HG03442 (cell line): Measurements from ENCODE around the gene ZNF283.
"Not testable (repeated sequence)": the region's sequence is repeated elsewhere in the genome, so short reads cannot be mapped to it uniquely, and the experiment has no call there.

Experiments
- ATAC-seq: cut with Tn5 transposase; IDR thresholded peaks from one replicate; pipeline ENCODE4 v1.9.1; 2021; ENCODE audit warnings: mild to moderate bottlenecking, moderate library complexity; ENCODE audit not compliant: unreplicated experiment

ZNF283 gene

DNA sequence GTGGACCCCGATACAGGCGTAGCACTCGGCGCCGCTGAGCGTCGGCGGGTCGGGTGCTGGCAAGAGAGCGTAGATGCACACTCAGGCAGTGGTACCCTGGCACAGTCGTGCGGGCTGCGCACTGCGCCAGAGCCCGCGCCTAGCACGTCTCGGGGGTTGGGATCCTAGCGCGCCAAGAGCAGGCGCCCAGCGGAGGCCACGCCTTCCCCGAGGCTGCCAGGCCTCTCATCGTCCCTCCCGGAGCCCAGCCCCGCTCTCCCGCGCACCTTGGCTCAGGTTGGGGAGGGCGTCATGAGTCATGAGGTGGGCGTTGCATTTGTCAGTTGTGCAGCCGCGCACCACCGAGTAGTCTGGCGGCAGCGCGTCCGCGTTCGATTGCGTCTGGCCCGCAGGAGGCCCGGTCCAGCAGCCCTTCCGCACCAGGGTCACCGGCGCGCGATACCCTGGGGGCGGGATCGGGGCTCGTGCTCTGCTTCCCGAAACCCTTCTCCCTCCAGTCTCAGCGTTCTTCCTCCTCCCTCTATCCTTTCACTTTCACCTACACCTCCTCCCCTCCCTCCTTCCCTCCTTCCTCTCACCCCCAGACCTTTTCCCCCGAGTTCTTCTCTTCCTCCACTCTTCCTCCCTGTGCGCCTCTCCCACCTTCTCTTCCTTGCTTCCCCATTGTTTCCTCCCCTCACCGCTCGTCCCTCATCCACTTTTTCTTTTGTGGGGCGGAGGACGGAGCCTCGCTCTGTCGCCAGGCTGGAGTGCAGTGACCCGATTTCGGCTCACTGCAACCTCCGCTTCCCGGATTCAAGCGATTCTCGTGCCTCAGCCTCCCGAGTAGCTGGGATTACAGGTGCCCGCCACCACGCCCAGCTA is 28.3 kb upstream of the ZNF283 start:
- ATAC-seq: no peak

DNA sequence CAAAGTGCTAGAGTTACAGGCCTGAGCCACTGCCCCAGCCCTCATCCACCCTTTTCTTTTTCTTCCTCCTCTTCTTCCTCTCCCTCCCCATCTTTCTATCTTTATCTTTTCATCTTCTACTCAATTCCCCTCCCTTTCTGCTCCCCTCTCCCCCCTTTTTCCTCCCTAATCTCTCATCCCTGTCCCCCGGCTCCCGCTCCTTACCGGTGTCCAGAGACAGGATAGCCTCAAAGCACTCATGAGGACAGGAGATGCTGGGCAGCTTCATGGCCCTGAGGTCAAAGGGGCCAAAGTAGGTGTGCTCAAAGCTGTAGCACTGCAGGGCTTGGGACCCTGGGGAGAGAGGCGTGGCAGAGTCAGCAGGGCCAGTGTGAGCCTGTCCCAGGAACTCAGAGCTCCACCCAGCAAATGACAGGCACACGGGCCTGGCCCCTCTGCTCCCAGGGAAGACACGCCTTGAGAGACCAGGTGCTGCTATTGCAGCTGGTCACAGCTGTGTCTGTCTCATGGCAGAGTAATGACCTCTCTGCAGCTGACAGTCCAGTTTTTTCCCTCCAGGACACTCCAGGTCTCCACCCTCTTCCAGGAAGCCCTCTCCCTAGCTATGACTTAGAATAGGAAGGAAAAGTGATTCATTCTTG is 27.5 kb upstream of the ZNF283 start:
- ATAC-seq: no peak

- no peak for ATAC-seq
Observed at GRCh38 chr19:43802216-43802951, 24.7 kb upstream of the ZNF283 start, which contains the start of gene LYPD5. Gene LYPD5, minus strand, starts transcription at chr19:43802447. Its CDS starts 67 bp downstream, at chr19:43802380.

- no peak for ATAC-seq
Observed at GRCh38 chr19:43804432-43804831, 22.7 kb upstream of the ZNF283 start.

- not testable (repeated sequence) for ATAC-seq
Observed at GRCh38 chr19:43806401-43806800, 20.7 kb upstream of the ZNF283 start.

DNA sequence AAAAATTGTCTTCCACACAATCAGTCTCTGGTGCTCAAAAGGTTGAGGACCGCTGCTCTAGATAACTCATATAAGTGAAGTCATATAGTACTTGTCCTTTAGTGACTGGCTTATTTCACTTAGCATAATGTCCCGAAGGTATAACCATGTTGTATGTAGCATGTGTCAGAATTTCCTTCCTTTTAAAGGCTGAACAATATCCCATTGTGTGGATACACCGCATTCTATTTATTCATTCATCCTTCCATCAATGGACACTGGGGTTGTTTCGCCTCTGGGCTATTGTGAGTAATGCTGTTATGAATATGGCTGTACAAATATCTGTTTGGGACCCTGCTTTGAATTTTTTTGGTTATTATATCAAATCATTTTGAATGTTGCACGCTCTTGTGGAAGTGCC is 20.3 kb upstream of the ZNF283 start:
- no peak for ATAC-seq

DNA sequence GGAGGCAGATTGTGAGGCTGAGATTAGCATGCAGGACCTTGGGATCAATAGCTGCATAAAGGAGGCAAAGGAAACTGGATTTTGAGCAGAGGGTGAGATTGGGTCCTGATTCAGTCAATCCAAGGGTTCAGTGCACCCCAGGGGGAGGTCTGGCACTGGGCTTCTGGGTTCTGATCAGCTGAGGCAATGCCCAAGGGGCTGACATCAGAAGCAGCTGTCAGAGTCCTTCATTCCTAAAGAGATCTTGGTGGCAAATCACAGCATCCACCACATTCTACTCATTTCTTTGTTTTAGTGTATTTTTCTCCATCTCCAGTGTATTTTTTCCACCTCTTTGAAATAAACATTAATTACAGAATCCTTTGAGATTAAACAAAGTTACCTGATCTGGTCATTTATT is 19.5 kb upstream of the ZNF283 start:
- no peak for ATAC-seq

- no peak for ATAC-seq
Observed at GRCh38 chr19:43809762-43810696, 17.1 kb upstream of the ZNF283 start.

- ATAC-seq: no peak
Observed at GRCh38 chr19:43811837-43812236, 15.3 kb upstream of the ZNF283 start.

DNA sequence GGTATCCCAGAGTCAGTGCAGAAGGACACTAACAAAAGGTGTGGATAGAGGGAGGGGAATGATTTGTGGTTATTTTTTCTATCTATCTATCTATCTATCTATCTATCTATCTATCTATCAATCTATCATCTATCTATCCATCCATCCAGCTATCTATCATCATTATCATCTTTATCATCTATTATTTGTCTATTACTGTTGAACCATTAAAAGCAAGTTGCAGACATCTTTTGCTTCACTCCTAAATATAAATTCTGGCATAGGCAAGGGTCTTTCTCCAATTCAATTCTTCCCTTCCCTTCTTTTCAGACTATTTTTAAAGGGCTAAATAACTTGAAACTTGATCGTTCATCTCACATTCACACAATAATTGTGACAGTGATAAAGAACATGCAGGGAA is 14.9 kb upstream of the ZNF283 start:
- no peak for ATAC-seq

DNA sequence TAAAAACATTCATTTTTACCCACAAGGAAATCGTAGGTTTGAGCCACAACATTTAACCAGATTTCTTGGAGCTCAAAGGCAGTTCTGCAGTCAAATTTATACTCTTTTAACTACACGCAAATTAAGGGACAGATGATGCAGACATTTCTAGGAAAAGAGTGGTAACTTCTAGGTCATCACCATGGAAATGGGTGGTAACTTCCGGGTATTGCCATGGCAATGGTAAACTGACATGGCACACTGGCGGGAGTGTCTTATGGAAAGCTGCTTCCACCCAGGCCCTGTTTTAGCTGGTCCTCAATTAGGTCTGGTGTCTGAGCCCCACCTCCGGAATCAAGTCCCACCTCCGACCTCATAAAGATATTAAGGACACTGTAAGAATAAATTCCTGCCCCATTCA is 14.4 kb upstream of the ZNF283 start:
- ATAC-seq: no peak

GRCh38 chr19:43814663-43815352 is 12.3 kb upstream of the ZNF283 start:
- no peak for ATAC-seq

DNA sequence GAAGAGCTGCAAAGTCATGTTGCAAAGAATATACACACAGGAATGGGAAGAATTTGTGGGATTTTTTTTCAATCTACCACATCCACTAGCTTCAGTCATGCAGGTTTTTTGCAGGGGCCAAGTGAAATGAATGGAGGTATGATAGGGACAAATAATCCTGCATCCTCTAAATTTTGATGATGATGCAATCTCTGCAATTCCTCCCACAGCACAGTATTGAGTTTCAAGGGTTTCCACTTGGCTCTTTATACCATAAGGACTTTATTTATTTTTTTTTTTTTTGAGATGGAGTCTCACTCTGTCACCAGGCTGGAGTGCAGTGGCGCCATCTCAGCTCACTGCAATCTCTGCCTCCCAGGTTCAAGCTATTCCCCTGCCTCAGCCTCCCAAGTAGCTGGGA is 9.7 kb upstream of the ZNF283 start:
- ATAC-seq: not testable (repeated sequence)

- ATAC-seq: no peak
Observed at GRCh38 chr19:43818500-43818899, 8.6 kb upstream of the ZNF283 start.

DNA sequence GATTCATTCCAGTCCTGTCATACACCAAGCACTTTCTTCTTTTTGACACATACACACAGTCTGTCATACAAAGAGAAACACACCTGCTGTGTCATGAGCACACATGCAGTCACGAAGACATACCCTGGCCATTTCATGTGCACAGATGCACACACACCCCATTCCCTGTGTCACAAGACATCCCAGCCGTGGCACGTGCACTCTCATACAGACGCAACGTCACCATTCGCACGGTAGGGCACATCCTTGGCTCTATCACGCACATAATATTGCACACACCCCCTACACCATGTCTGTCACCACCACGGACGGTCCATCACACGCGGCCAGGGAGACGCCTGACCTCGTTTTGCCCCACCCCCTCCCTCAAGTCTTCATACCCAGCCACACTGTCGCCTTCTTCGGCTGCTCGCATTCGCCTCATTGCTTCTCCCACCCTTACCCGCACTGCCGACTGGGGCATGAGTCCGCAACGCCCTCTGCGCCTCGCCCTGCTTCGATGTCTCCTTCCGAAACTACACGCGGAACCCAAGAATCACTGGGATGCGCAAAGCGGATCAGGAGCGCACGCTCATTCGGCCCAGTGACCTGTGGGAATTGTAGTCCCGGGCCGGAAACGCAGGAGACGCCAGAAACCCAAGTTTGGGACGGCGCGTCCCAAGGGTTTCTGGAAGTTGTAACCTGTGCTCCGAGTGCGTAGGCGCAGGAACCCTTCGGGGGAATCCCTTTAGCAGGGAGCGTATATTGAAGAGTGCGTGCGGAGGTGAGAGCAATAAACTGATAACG is 6.8 kb upstream of the ZNF283 start:
- no peak for ATAC-seq

DNA sequence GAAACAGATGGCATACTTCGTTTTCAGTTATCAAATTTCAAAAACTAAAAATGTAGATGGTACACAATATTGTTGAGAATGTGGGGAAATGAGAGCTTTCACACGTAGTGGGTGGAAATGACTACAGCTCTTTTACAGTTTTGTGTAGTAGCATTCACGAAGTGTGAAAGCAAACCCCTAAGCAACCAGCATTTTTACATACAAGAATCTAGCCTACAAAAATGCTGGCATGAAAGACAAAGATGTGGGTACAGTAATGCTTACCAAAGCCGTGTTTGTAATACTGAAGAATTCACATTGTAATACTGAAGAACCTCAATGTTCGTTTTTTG is 6.3 kb upstream of the ZNF283 start:
- ATAC-seq: no peak

- not testable (repeated sequence) for ATAC-seq
Observed at GRCh38 chr19:43823856-43824255, 3.3 kb upstream of the ZNF283 start.

DNA sequence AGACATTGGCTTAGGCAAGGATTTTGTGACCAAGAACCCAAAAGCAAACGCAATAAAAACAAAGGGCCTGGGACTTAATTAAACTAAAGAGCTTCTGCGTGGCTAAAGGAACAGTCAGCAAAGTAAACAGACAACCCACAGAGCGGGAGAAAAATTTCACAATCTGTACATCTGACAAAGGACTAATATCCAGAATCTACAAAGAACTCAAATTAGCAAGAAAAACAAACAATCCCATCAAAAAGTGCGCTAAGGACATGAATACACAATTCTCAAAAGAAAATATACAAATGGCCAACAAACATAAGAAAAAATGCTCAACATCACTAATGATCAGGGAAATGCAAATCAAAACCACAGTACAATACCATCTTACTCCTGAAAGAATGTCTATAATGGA is 2.5 kb upstream of the ZNF283 start:
- not testable (repeated sequence) for ATAC-seq

DNA sequence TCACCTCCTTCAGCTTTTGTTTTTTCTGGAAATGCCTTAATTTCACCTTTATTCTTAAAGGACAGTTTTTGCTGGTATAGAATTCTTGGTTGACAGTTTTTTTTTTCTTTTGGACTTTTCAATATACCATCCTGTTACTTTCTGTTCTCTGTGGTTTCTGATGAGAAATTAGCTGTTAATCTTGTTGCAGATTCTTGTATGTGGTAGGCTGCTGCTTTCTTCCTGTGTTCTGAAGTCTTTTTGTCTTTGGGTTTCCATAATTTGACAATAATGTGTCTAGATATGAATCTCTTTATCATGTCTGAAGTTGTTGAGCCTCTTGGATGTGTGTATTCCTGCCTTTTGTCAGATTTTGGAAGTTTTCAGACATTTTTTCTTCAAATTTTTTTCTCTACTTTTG is 12.0 kb downstream of the ZNF283 start:
- no peak for ATAC-seq
